H1 (cell line): ENCODE data around the gene METTL6. TPM values are rescaled to one million over a fixed set of nuclear protein-coding genes. Genes with fewer than 3 reads are reported as not detected.

ENCODE experiments used
- CTCF ChIA-PET: fragments of 300-600 bp; sonication (Branson Sonifier 250); formaldehyde crosslinking; loops from one replicate; lab custom pipeline; 2021; ENCODE audit not compliant: partially characterized antibody; lab: Charles Lee
- POLR2A ChIA-PET: fragments of 300-600 bp; sonication (Branson Sonifier 250); formaldehyde crosslinking; loops from one replicate; lab custom pipeline; 2021; ENCODE audit warnings: inconsistent platforms; ENCODE audit not compliant: partially characterized antibody; lab: Charles Lee
- DNase-seq, 2 experiments: peaks; one replicate each; pipeline versions ENCODE4 v3.0.0 to v3.0.0-alpha.2; 2010 to 2022; ENCODE audit warnings: low spot score in 2 of 2, low read depth in 1 of 2, mixed read lengths in 1 of 2
- FAIRE-seq: peaks from 2 replicates; lab custom pipeline; 2011; peaks lifted over from hg19 to GRCh38; lab: Jason Lieb, UNC
- H2AFZ ChIP-seq: 2 replicates; pipeline ENCODE4 v1.8.1; 2012; ENCODE audit warnings: low read length, inconsistent platforms
- H2AK5ac ChIP-seq: 2 replicates; pipeline ENCODE4 v1.6.1; 2013; ENCODE audit warnings: low read depth, low read length
- H2BK120ac ChIP-seq: replicated peaks from 2 replicates; pipeline ENCODE3; 2013; ENCODE audit warnings: low read depth, low read length, inconsistent platforms
- H2BK12ac ChIP-seq: 2 replicates; pipeline ENCODE4 v1.6.1; 2013; ENCODE audit warnings: low read depth, low read length
- H2BK15ac ChIP-seq: 2 replicates; pipeline ENCODE4 v1.6.1; 2013; ENCODE audit warnings: low read length
- H2BK20ac ChIP-seq: 2 replicates; pipeline ENCODE4 v1.6.1; 2013; ENCODE audit warnings: low read length
- H2BK5ac ChIP-seq: 2 replicates; pipeline ENCODE4 v1.6.1; 2013; ENCODE audit warnings: low read depth, low read length
- H3K14ac ChIP-seq: 2 replicates; pipeline ENCODE4 v1.6.1; 2013; ENCODE audit warnings: inconsistent platforms; ENCODE audit not compliant: insufficient read length
- H3K18ac ChIP-seq: 2 replicates; pipeline ENCODE4 v1.6.1; 2013; ENCODE audit warnings: low read length; ENCODE audit errors: extremely low read depth
- H3K23ac ChIP-seq: 2 replicates; pipeline ENCODE4 v1.6.1; 2013; ENCODE audit warnings: inconsistent platforms; ENCODE audit not compliant: insufficient read length
- H3K23me2 ChIP-seq: 2 replicates; pipeline ENCODE4 v1.6.1; 2013; ENCODE audit warnings: low read depth, low read length
- H3K27ac ChIP-seq: 2 replicates; pipeline ENCODE4 v1.6.1; 2011; ENCODE audit warnings: low read depth, low read length, inconsistent platforms
- H3K27me3 ChIP-seq, 4 experiments: replicated peaks in 1 of 4; 1 replicate in 1 of 4; 2 replicates in 3 of 4; pipeline versions ENCODE4 v1.6.1 to v1.8.1; 2011 to 2013; ENCODE audit warnings: low read length in 3 of 4, mild to moderate bottlenecking in 3 of 4, inconsistent platforms in 2 of 4, mixed read lengths in 2 of 4, moderate library complexity in 1 of 4; ENCODE audit not compliant: control insufficient read depth in 3 of 4, insufficient read depth in 3 of 4; ENCODE audit errors: extremely low read depth in 1 of 4
- H3K36me3 ChIP-seq, 4 experiments: 2 replicates each; pipeline versions ENCODE4 v1.6.1 to v1.8.1; 2011 to 2013; ENCODE audit warnings: mild to moderate bottlenecking in 4 of 4, low read length in 3 of 4, moderate library complexity in 2 of 4, control low read depth in 1 of 4, inconsistent platforms in 1 of 4; ENCODE audit not compliant: insufficient read depth in 4 of 4, control insufficient read depth in 2 of 4
- H3K4ac ChIP-seq: replicated peaks from 2 replicates; pipeline ENCODE3; 2013; ENCODE audit warnings: low read length, low read depth, mixed read lengths, inconsistent platforms; ENCODE audit not compliant: insufficient read length
- H3K4me1 ChIP-seq, 4 experiments: replicated peaks in 1 of 4; 1 replicate in 1 of 4; 2 replicates in 3 of 4; pipeline versions ENCODE4 v1.6.1 to v1.8.1; 2011 to 2013; ENCODE audit warnings: low read length in 3 of 4, inconsistent platforms in 2 of 4, mixed read lengths in 1 of 4; ENCODE audit not compliant: insufficient read depth in 4 of 4, control insufficient read depth in 3 of 4
- H3K4me2 ChIP-seq, 2 experiments: 2 replicates each; pipeline versions ENCODE4 v1.6.1 to v1.8.1; 2011 to 2013; ENCODE audit warnings: low read depth in 2 of 2, low read length in 2 of 2, control low read depth in 1 of 2, inconsistent platforms in 1 of 2, mild to moderate bottlenecking in 1 of 2; ENCODE audit not compliant: insufficient read depth in 1 of 2
- H3K4me3 ChIP-seq, 4 experiments: fragments of 200-600, 300-600 bp in 1 of 4; sonication (generic), shearing (Covaris generic), sonication (Bioruptor Twin) in 1 of 4; 2 replicates each; pipeline versions ENCODE4 v1.5.1 to v1.8.1; 2011 to 2016; ENCODE audit warnings: low read length in 4 of 4, low read depth in 3 of 4, control low read depth in 2 of 4, inconsistent platforms in 2 of 4, mild to moderate bottlenecking in 2 of 4, mixed read lengths in 1 of 4, moderate library complexity in 1 of 4; ENCODE audit not compliant: insufficient read depth in 2 of 4; ENCODE audit errors: extremely low read depth in 1 of 4
- H3K56ac ChIP-seq: replicated peaks from 2 replicates; pipeline ENCODE3; 2013; ENCODE audit warnings: low read depth, mild to moderate bottlenecking, mixed read lengths, low read length, inconsistent platforms; ENCODE audit not compliant: insufficient read length
- H3K79me1 ChIP-seq: 2 replicates; pipeline ENCODE4 v1.6.1; 2013; ENCODE audit warnings: low read depth, low read length, control low read depth
- H3K79me2 ChIP-seq, 2 experiments: 2 replicates each; pipeline versions ENCODE4 v1.6.1 to v1.8.1; 2012 to 2013; ENCODE audit warnings: low read length in 2 of 2, mild to moderate bottlenecking in 2 of 2, inconsistent platforms in 1 of 2; ENCODE audit not compliant: insufficient read depth in 2 of 2, control insufficient read depth in 1 of 2
- H3K9ac ChIP-seq, 4 experiments: replicated peaks in 1 of 4; 1 replicate in 1 of 4; 2 replicates in 3 of 4; pipeline versions ENCODE4 v1.6.1 to v1.8.1; 2011 to 2013; ENCODE audit warnings: low read depth in 3 of 4, low read length in 3 of 4, control low read depth in 2 of 4, mild to moderate bottlenecking in 2 of 4, moderate library complexity in 2 of 4, inconsistent platforms in 1 of 4; ENCODE audit errors: extremely low read depth in 1 of 4
- H3K9me3 ChIP-seq, 2 experiments: 2 replicates each; pipeline versions ENCODE4 v1.6.1 to v1.8.1; 2012 to 2013; ENCODE audit warnings: mild to moderate bottlenecking in 2 of 2, moderate library complexity in 2 of 2, control low read depth in 1 of 2, inconsistent platforms in 1 of 2, low read depth in 1 of 2, low read length in 1 of 2, mixed read lengths in 1 of 2; ENCODE audit not compliant: insufficient read depth in 2 of 2
- H4K20me1 ChIP-seq, 2 experiments: replicated peaks in 1 of 2; 2 replicates each; pipeline versions ENCODE3 to v1.8.1; 2011 to 2013; ENCODE audit warnings: inconsistent platforms in 2 of 2, low read length in 2 of 2, mild to moderate bottlenecking in 1 of 2; ENCODE audit not compliant: insufficient read depth in 2 of 2, control insufficient read depth in 1 of 2
- H4K5ac ChIP-seq: 2 replicates; pipeline ENCODE4 v1.6.1; 2013; ENCODE audit warnings: low read length, low read depth, mixed read lengths, inconsistent platforms; ENCODE audit not compliant: insufficient read length
- H4K8ac ChIP-seq: 2 replicates; pipeline ENCODE4 v1.8.0; 2013; ENCODE audit warnings: mild to moderate bottlenecking, moderate library complexity, low read length, inconsistent platforms; ENCODE audit not compliant: insufficient read depth; ENCODE audit errors: extremely low read depth
- H4K91ac ChIP-seq: replicated peaks from 2 replicates; pipeline ENCODE3; 2013; ENCODE audit warnings: low read length, mixed read lengths, inconsistent platforms; ENCODE audit not compliant: insufficient read length
- POLR2AphosphoS5 ChIP-seq: IDR thresholded peaks from 2 replicates; pipeline ENCODE4 v1.6.1; 2011; ENCODE audit warnings: low read depth, low read length
- RFX5 ChIP-seq: IDR thresholded peaks from 2 replicates; pipeline ENCODE4 v1.6.1; 2011; ENCODE audit warnings: low read depth, low read length, improper control_type of control experiment, borderline replicate concordance
- WGBS, 2 experiments: shearing (Covaris generic) in 1 of 2; methylation state at CpG; one replicate each; pipeline versions ENCODE4 v1.1.6 to v1.1.7; 2013 to 2015; ENCODE audit warnings: low lambda C conversion rate in 2 of 2, mixed read lengths in 2 of 2, inconsistent platforms in 1 of 2, low coverage in 1 of 2, missing lambda C conversion rate in 1 of 2; ENCODE audit not compliant: insufficient replicate concordance in 2 of 2, insufficient coverage in 1 of 2, insufficient read length in 1 of 2; ENCODE audit errors: extremely low coverage in 1 of 2, missing lambda C conversion rate in 1 of 2; 5-methylcytosine and 5-hydroxymethylcytosine counted together
- polyA plus RNA-seq, 7 experiments: library from polyadenylated mRNA; depleted of rRNA in 3 of 7; stranded (reverse) in 5 of 7; unstranded in 2 of 7; fragments of >200 nt in 5 of 7; fragments of 200-250 nt in 2 of 7; gene quantifications; 1 replicate in 5 of 7; 2 replicates in 1 of 7; 4 replicates in 1 of 7; pipeline versions ENCODE4 v1.2.1 to v1.2.3, GENCODE V29; 2011 to 2013; ENCODE audit warnings: missing spikeins in 2 of 7, mixed read lengths in 2 of 7
- total RNA-seq: library from RNA; stranded (reverse); fragmentation: NEBNext Ultra II Directional; extraction: Animal tissue kit (Norgen Biotek cat#: 25700); gene quantifications from 2 replicates; pipeline ENCODE4 v1.2.1, GENCODE V29; 2021

The METTL6 gene
- total and polyA plus RNA-seq, 2 of the 8 experiments (the other 6 are each of a cell fraction or from before 2014, with no cell fraction given): 18.4 to 20.0 TPM

GRCh38 chr3:15431256-15431837 is 4.0 kb upstream of the METTL6 start:
- Histone ChIP-seq H2BK5ac (no peak overlapping the region), H3K27ac (no peak overlapping the region), H3K4me3 (no peak overlapping the region), H3K23ac (no peak overlapping the region), H4K5ac (no peak overlapping the region), H3K27me3 (no peaks in the 10 kb centered on the region), H3K18ac (no peak overlapping the region), H3K36me3 (peaks cover 11 to 51% (median 28%) of the 10 kb centered on the region in 4 experiments), H4K20me1 (no peaks in the 10 kb centered on the region), H2BK20ac (no peak overlapping the region), H3K23me2 (peaks cover 3% of the 10 kb centered on the region), H3K4ac (no peak overlapping the region), H3K14ac (no peak overlapping the region), H2AK5ac (no peak overlapping the region), H3K56ac (no peak overlapping the region), H3K4me2 (no peak overlapping the region), H2BK120ac (no peak overlapping the region), H3K79me1 (peaks cover 2% of the 10 kb centered on the region; the same call in 1 of the 2 replicates), H3K9ac (no peak overlapping the region), H4K91ac (no peak overlapping the region), H2BK12ac (no peak overlapping the region), H2BK15ac (no peak overlapping the region), H4K8ac (no peak overlapping the region), H3K79me2 (peaks cover 11 to 40% of the 10 kb centered on the region in 2 experiments), H3K9me3 (no peaks in the 10 kb centered on the region), H2AFZ (no peak overlapping the region), H3K4me1 (peaks cover 0 to 7% (median 4%) of the 10 kb centered on the region in 4 experiments; a peak in 5 of 7 replicates)
- FAIRE-seq (no peak), DNase-seq (no peak)
- WGBS, 2 experiments: 90% methylated on average over 3 of the region's 3 CpGs; no CpG with 5 or more reads in 1 of the 2 experiments
- ChIA-PET CTCF (interaction anchor here (1.0 to 2.0 kb wide), 3 partner anchors 37 to 127 kb away, joined by 3 to 12 read pairs (median 4); no protein-coding TSS in a partner anchor), POLR2A (interaction anchor here (1.4 to 1.5 kb wide), 2 partner anchors 25 to 63 kb away, joined by 3 to 4 read pairs; no protein-coding TSS in a partner anchor)
- TF ChIP-seq RFX5 (no peak), POLR2AphosphoS5 (no peak)
